ENCODE measurements around the gene B9D1.

Gene B9D1

DNA sequence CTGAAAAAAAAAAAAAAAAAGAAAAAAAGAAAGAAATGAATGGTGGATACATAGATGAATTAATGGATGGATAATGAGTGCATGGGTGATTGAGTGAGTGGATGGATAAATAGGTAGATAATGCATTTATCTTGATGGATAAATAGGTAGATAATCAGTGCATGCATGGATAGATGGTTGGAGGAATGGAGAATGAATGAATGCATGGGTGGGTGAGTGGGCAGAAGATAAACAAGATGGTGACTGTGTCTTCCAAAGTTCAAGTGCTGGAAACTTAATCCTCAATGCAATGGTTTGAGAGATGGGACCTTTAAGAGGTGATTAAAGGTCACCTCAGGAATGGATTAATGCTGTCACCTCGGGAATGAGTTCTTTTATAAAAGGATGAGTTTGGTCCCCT is 41.7 kb upstream of the B9D1 start:
- no peak overlapping the region for H3K27ac ChIP-seq (ENCODE audit: low read depth, low read length)
- no peaks in the 10 kb centered on the region for H3K9me3 ChIP-seq (ENCODE audit: control insufficient read depth in 1 of 2, low read length in 2 of 2)
- peaks cover 6 to 10% of the 10 kb centered on the region in 2 donors for H3K4me1 ChIP-seq (ENCODE audit: control insufficient read depth in 1 of 2, insufficient read depth in 2 of 2, low read length in 2 of 2)
- H3K36me3 ChIP-seq (ENCODE audit: control insufficient read depth in 1 of 2, insufficient read depth in 2 of 2, low read length in 2 of 2), result no peaks in the 10 kb centered on the region
- H3K9ac ChIP-seq (ENCODE audit: low read depth in 1 of 2, low read length in 2 of 2), result no peak overlapping the region
- H3K4me3 ChIP-seq (ENCODE audit: low read depth in 1 of 2, low read length in 2 of 2), result no peak overlapping the region
- H3K27me3 ChIP-seq (ENCODE audit: control insufficient read depth in 1 of 2, insufficient read depth in 2 of 2, low read length in 2 of 2), result no peaks in the 10 kb centered on the region

DNA sequence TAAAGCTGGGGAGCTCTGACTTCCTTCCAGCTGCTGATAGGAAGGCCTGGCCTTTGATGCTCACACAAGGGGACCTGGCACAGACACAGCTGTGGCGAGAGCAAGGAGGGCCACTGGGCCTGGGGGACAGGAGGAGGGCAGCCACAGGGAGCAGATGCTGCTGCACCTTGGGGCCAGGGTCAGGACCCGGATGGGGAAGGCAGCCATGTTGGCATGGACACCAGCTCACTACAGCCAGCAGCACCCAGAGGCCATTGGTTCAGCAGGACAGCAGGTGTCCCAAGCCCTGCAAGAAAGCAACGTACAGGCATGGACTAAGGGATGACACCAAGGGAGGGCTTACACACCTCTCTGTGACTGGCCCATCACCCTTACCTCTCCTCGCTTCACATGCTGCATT is 40.5 kb upstream of the B9D1 start:
- H3K36me3 ChIP-seq (ENCODE audit: control insufficient read depth in 1 of 2, insufficient read depth in 2 of 2, low read length in 2 of 2), result no peaks in the 10 kb centered on the region
- no peak overlapping the region for H3K27ac ChIP-seq (ENCODE audit: low read depth, low read length)
- peaks cover 17 to 20% of the 10 kb centered on the region in 2 donors for H3K4me1 ChIP-seq (ENCODE audit: control insufficient read depth in 1 of 2, insufficient read depth in 2 of 2, low read length in 2 of 2)
- H3K4me3 ChIP-seq (ENCODE audit: low read depth in 1 of 2, low read length in 2 of 2), result no peak overlapping the region
- no peaks in the 10 kb centered on the region for H3K27me3 ChIP-seq (ENCODE audit: control insufficient read depth in 1 of 2, insufficient read depth in 2 of 2, low read length in 2 of 2)
- no peak overlapping the region for H3K9ac ChIP-seq (ENCODE audit: low read depth in 1 of 2, low read length in 2 of 2)
- H3K9me3 ChIP-seq (ENCODE audit: control insufficient read depth in 1 of 2, low read length in 2 of 2), result no peaks in the 10 kb centered on the region

DNA sequence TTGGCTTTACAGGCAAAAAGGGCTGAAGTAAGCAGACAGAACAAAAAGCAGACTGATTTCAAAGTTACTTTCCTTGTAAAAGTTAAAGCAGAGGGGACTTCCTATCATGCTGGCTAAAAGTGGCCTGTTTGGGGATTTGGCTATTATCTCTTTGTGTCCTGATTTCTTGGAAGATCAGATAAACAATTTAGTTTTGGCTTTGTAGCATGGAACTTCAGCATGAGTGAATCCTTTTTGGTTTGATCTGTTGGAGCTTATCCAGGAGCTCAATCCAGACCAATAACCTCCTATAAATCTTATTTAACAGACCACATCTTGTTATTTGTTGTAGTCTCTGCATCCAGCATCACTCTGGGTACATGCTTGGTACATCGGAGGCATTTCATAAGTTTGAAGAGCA is 39.6 kb upstream of the B9D1 start:
- Histone ChIP-seq H3K9ac (ENCODE audit: low read depth in 1 of 2, low read length in 2 of 2) (no peak overlapping the region), H3K27me3 (ENCODE audit: control insufficient read depth in 1 of 2, insufficient read depth in 2 of 2, low read length in 2 of 2) (no peaks in the 10 kb centered on the region), H3K36me3 (ENCODE audit: control insufficient read depth in 1 of 2, insufficient read depth in 2 of 2, low read length in 2 of 2) (no peaks in the 10 kb centered on the region), H3K4me1 (ENCODE audit: control insufficient read depth in 1 of 2, insufficient read depth in 2 of 2, low read length in 2 of 2) (peaks cover 24 to 27% of the 10 kb centered on the region in 2 donors), H3K27ac (ENCODE audit: low read depth, low read length) (no peak overlapping the region), H3K4me3 (ENCODE audit: low read depth in 1 of 2, low read length in 2 of 2) (no peak overlapping the region), H3K9me3 (ENCODE audit: control insufficient read depth in 1 of 2, low read length in 2 of 2) (no peaks in the 10 kb centered on the region)

DNA sequence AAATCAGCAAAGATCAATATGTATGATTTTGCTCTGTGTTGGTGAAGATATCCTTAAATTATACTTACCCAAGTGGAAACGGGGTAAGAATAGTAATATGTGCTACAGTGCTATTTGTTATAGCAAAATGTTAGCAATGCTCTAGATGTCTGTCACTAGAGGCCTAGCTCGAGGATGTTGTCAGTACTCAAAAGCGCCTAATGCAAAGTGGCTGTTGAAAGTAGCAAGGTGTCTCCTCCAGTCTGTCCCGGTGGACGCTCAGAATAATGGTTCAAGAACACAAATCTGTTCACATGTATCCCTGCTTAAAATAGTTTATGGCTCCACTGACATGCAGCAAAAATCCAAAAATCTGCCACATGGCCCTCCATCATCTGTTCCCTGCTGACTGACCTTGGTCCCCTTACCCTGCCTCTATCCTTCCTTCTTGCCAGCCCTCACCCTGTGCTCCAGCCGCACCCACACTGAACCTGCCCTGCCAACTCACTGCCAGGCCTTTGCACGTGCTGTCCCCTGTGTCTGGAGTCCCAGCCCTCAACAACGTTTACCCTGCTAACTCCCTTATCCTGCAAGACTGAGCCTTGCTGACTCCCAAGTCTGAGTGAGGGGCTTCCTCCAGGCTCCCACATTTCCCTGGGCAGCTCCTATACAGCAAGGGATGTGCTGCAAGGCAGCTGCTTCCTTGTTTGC is 38.9 kb upstream of the B9D1 start:
- Histone ChIP-seq H3K9ac (ENCODE audit: low read depth in 1 of 2, low read length in 2 of 2) (no peak overlapping the region), H3K9me3 (ENCODE audit: control insufficient read depth in 1 of 2, low read length in 2 of 2) (no peaks in the 10 kb centered on the region), H3K36me3 (ENCODE audit: control insufficient read depth in 1 of 2, insufficient read depth in 2 of 2, low read length in 2 of 2) (no peaks in the 10 kb centered on the region), H3K27me3 (ENCODE audit: control insufficient read depth in 1 of 2, insufficient read depth in 2 of 2, low read length in 2 of 2) (no peaks in the 10 kb centered on the region), H3K4me1 (ENCODE audit: control insufficient read depth in 1 of 2, insufficient read depth in 2 of 2, low read length in 2 of 2) (peaks cover 24 to 27% of the 10 kb centered on the region in 2 donors), H3K4me3 (ENCODE audit: low read depth in 1 of 2, low read length in 2 of 2) (no peak overlapping the region), H3K27ac (ENCODE audit: low read depth, low read length) (no peak overlapping the region)

DNA sequence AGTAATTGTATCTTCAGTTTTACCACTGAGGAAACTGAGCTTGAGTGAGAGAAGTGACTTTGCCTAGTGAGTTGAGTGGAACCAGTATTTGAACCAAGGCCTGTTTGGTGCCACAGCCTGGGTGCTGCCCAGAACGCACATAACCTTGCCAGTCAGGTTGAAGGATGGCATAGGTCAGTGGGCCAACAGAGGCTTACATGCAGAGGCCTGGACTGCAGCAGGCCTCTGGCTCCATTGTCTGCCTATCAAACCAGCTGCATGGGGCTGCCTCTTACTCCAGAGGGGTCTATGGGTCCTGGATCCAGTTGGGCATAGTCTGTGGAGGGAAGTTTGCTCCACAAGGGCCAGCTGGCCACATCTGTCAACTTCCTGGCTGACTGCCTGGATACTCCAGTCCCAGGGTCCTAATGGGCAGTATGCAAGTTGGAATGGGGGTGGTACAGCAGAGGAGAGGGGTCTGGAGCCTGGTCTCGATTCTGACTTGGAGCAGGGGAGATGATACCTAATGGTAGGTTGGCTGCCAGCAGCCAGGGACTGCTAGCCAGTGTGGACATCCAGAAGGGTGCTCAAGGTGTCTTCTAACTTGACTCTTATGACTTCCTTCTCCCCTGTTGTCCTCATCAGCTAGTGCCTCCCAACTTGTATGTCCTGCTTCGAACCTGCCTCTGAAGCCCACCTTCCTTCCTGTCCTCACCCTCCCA is 37.4 kb upstream of the B9D1 start:
- no peaks in the 10 kb centered on the region for H3K9me3 ChIP-seq (ENCODE audit: control insufficient read depth in 1 of 2, low read length in 2 of 2)
- no peaks in the 10 kb centered on the region for H3K27me3 ChIP-seq (ENCODE audit: control insufficient read depth in 1 of 2, insufficient read depth in 2 of 2, low read length in 2 of 2)
- H3K4me3 ChIP-seq (ENCODE audit: low read depth in 1 of 2, low read length in 2 of 2), result no peak overlapping the region
- no peak overlapping the region for H3K27ac ChIP-seq (ENCODE audit: low read depth, low read length)
- no peaks in the 10 kb centered on the region for H3K36me3 ChIP-seq (ENCODE audit: control insufficient read depth in 1 of 2, insufficient read depth in 2 of 2, low read length in 2 of 2)
- H3K9ac ChIP-seq (ENCODE audit: low read depth in 1 of 2, low read length in 2 of 2), result no peak overlapping the region
- H3K4me1 ChIP-seq (ENCODE audit: control insufficient read depth in 1 of 2, insufficient read depth in 2 of 2, low read length in 2 of 2), result peaks cover 24 to 27% of the 10 kb centered on the region in 2 donors

DNA sequence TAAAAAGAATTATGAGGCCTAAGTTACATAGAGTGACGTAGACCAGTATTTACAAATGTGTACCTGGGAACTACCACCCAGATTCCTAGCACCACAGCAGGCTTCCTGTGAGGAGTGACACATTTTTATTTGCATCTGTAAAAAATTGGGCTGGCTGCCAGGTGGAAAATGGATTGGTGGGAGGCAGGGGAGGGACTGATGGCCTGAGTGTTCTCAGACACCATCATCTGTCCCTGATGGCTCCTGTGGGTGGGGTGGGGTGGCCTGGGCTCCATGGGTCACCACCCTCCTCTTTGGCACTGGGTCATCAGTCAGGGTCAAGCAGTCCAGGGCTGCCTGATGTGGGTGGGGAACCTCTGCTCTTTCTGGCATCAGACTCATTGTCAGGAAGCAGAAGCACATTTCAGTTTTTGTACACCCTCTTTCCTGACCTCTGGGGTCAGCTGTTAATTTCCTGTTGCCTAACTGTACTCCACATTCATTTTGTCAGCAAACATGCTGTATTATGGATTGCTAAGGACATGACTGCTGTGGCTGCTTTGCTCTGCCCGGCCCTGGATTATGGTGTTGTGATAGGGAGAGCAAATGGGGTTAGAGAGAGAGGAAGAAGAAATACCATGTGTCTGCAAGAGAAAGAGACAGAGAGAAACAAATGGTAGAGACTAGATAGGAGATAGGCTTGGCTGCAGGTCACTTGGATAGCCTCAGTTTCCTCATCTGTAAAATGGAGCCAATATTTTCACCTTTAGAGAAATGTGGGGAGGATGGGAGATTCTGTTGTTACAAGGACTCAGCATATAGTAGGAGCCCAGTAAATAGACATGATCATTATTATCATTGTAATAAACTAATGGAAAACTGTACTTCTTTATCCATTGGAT is 36.0 kb upstream of the B9D1 start:
- no peaks in the 10 kb centered on the region for H3K36me3 ChIP-seq (ENCODE audit: control insufficient read depth in 1 of 2, insufficient read depth in 2 of 2, low read length in 2 of 2)
- peaks cover 24 to 27% of the 10 kb centered on the region in 2 donors for H3K4me1 ChIP-seq (ENCODE audit: control insufficient read depth in 1 of 2, insufficient read depth in 2 of 2, low read length in 2 of 2)
- no peak overlapping the region for H3K27ac ChIP-seq (ENCODE audit: low read depth, low read length)
- no peak overlapping the region for H3K9ac ChIP-seq (ENCODE audit: low read depth in 1 of 2, low read length in 2 of 2)
- H3K9me3 ChIP-seq (ENCODE audit: control insufficient read depth in 1 of 2, low read length in 2 of 2), result no peaks in the 10 kb centered on the region
- H3K27me3 ChIP-seq (ENCODE audit: control insufficient read depth in 1 of 2, insufficient read depth in 2 of 2, low read length in 2 of 2), result no peaks in the 10 kb centered on the region
- no peak overlapping the region for H3K4me3 ChIP-seq (ENCODE audit: low read depth in 1 of 2, low read length in 2 of 2)

DNA sequence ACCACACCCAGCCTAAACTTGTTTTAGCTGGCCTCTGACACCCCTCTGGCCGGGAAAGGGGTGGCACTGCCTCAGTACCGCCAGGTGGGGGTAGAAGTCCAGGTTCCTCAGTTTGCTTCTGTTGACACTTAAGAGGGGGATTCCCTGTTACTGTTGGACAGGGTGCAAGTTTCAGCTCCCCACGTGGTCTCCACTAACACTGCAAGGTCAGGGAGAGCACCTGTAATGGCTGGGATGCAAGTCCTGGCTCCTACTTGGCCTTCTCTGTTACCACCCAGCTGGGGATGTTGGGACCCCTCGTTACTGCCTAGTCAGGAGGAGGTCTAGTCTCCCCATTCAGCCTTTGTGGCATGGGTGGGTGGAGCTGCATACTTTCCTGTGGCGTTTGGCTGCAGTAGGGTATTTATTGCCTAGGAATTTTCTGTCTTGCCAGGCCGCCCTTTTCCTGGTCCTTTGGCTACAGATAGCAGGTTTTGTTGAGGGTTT is 35.1 kb upstream of the B9D1 start:
- H3K36me3 ChIP-seq (ENCODE audit: control insufficient read depth in 1 of 2, insufficient read depth in 2 of 2, low read length in 2 of 2), result no peaks in the 10 kb centered on the region
- no peaks in the 10 kb centered on the region for H3K27me3 ChIP-seq (ENCODE audit: control insufficient read depth in 1 of 2, insufficient read depth in 2 of 2, low read length in 2 of 2)
- no peak overlapping the region for H3K27ac ChIP-seq (ENCODE audit: low read depth, low read length)
- no peak overlapping the region for H3K9ac ChIP-seq (ENCODE audit: low read depth in 1 of 2, low read length in 2 of 2)
- no peaks in the 10 kb centered on the region for H3K9me3 ChIP-seq (ENCODE audit: control insufficient read depth in 1 of 2, low read length in 2 of 2)
- no peak overlapping the region for H3K4me3 ChIP-seq (ENCODE audit: low read depth in 1 of 2, low read length in 2 of 2)
- H3K4me1 ChIP-seq (ENCODE audit: control insufficient read depth in 1 of 2, insufficient read depth in 2 of 2, low read length in 2 of 2), result peaks cover 24 to 27% of the 10 kb centered on the region in 2 donors

DNA sequence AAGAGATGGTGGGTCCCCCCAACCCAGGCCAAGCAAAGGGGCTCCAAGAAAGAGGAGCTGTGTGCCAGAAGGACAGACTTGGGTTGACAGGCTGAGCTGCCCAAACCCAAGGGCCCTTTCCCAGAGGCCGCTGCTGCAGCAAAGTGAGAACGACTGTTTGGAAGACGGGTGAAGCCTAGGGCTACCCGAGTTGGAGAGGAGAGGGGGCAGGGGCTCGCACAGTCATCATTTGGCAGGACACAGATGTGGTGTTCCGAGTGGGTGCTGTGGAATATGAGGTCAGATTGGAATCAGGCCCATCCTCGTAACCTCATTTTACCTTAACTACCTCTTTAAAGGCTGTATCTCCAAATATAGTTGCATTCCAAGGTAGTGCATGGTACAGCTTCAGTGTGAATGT is 29.8 kb upstream of the B9D1 start:
- H3K27ac ChIP-seq (ENCODE audit: low read depth, low read length), result no peak overlapping the region
- no peak overlapping the region for H3K9ac ChIP-seq (ENCODE audit: low read depth in 1 of 2, low read length in 2 of 2)
- peaks cover 10 to 19% of the 10 kb centered on the region in 2 donors for H3K4me1 ChIP-seq (ENCODE audit: control insufficient read depth in 1 of 2, insufficient read depth in 2 of 2, low read length in 2 of 2)

DNA sequence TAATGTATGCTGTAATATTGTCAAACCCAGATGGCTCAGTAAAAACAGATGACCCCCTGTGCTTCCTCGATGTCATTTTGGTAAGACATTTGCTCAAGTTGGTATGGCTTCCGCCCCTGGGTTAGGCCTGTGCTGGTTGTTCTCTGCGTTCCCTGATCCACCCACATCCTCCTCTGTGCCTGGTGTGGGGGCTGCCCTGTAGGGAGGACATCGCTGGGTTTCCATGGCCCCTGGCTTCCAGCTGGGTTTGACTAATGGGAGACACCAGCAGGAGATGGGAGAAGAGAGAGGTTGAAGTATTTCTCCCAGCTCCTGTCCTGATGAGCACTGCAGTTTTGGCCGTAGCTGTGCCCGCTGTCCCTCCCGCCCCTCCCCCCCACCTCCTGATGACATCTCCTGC is 28.9 kb upstream of the B9D1 start:
- Histone ChIP-seq H3K4me1 (ENCODE audit: control insufficient read depth in 1 of 2, insufficient read depth in 2 of 2, low read length in 2 of 2) (peaks cover 16 to 20% of the 10 kb centered on the region in 2 donors), H3K9me3 (ENCODE audit: control insufficient read depth in 1 of 2, low read length in 2 of 2) (no peaks in the 10 kb centered on the region), H3K27ac (ENCODE audit: low read depth, low read length) (no peak overlapping the region), H3K36me3 (ENCODE audit: control insufficient read depth in 1 of 2, insufficient read depth in 2 of 2, low read length in 2 of 2) (no peaks in the 10 kb centered on the region), H3K4me3 (ENCODE audit: low read depth in 1 of 2, low read length in 2 of 2) (no peak overlapping the region), H3K27me3 (ENCODE audit: control insufficient read depth in 1 of 2, insufficient read depth in 2 of 2, low read length in 2 of 2) (no peaks in the 10 kb centered on the region), H3K9ac (ENCODE audit: low read depth in 1 of 2, low read length in 2 of 2) (no peak overlapping the region)

More for the DNA sequence above, 29.8 kb upstream of the B9D1 start:
- Histone ChIP-seq H3K27me3 (ENCODE audit: control insufficient read depth in 1 of 2, insufficient read depth in 2 of 2, low read length in 2 of 2) (no peaks in the 10 kb centered on the region), H3K36me3 (ENCODE audit: control insufficient read depth in 1 of 2, insufficient read depth in 2 of 2, low read length in 2 of 2) (no peaks in the 10 kb centered on the region), H3K9me3 (ENCODE audit: control insufficient read depth in 1 of 2, low read length in 2 of 2) (no peaks in the 10 kb centered on the region), H3K4me3 (ENCODE audit: low read depth in 1 of 2, low read length in 2 of 2) (no peak overlapping the region)

DNA sequence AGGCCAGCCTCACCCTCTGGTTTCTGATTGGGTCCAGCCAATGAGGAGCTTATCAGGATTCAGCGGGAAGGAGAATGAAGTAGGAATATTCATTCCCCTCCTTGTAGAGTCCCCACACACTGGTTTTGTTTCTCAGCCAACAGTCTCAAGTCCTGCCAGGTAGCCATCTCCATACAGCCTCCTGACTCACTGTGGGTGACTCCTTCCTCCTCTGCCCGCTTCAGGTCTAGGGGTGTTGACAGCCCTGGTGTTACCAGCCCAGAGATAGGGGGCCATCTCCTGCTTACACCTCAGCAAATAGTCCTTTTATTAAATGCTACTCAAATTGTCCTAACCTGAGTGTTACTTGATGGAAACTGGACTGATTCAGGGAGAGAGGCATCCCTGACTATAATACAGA is 28.4 kb upstream of the B9D1 start:
- Histone ChIP-seq H3K27me3 (ENCODE audit: control insufficient read depth in 1 of 2, insufficient read depth in 2 of 2, low read length in 2 of 2) (no peaks in the 10 kb centered on the region), H3K4me1 (ENCODE audit: control insufficient read depth in 1 of 2, insufficient read depth in 2 of 2, low read length in 2 of 2) (peaks cover 20 to 21% of the 10 kb centered on the region in 2 donors), H3K4me3 (ENCODE audit: low read depth in 1 of 2, low read length in 2 of 2) (no peak overlapping the region), H3K27ac (ENCODE audit: low read depth, low read length) (no peak overlapping the region), H3K9me3 (ENCODE audit: control insufficient read depth in 1 of 2, low read length in 2 of 2) (no peaks in the 10 kb centered on the region), H3K9ac (ENCODE audit: low read depth in 1 of 2, low read length in 2 of 2) (no peak overlapping the region), H3K36me3 (ENCODE audit: control insufficient read depth in 1 of 2, insufficient read depth in 2 of 2, low read length in 2 of 2) (no peaks in the 10 kb centered on the region)

Measured in duodenal mucosa (tissue), 2 donors.